Sigmoid colon (tissue), 4 donors: ENCODE results near the gene NTNG2.

Experiments used
- CTCF ChIP-seq, 4 experiments: fragments of 450-650 bp in 3 of 4; fragments of 200-600 bp in 1 of 4; IDR thresholded peaks; one replicate each; pipeline ENCODE4 v1.5.1; 2016 to 2019; ENCODE audit warnings: antibody characterized with exemption in 4 of 4, mild to moderate bottlenecking in 3 of 4, moderate library complexity in 2 of 4
- POLR2AphosphoS5 ChIP-seq, 4 donors: sonication (generic); formaldehyde crosslinking; IDR thresholded peaks; one replicate each; pipeline ENCODE4 v1.6.1; 2017; ENCODE audit warnings: antibody characterized with exemption in 4 of 4

- no peak for TF ChIP-seq POLR2AphosphoS5 (IDR thresholded peaks at IDR 0.05)
- no peak for TF ChIP-seq CTCF (IDR thresholded peaks at IDR 0.05)
Measured at GRCh38 chr9:132226571-132227430, 64.9 kb downstream of the NTNG2 start.
